ENCODE results near the gene GUK1.
A peak's percentile ranks its signal among the peaks of the same experiment; 100 is the strongest.
"Not testable (repeated sequence)": the region's sequence is repeated elsewhere in the genome, so short reads cannot be mapped to it uniquely, and the experiment has no call there.

Gene GUK1

DNA sequence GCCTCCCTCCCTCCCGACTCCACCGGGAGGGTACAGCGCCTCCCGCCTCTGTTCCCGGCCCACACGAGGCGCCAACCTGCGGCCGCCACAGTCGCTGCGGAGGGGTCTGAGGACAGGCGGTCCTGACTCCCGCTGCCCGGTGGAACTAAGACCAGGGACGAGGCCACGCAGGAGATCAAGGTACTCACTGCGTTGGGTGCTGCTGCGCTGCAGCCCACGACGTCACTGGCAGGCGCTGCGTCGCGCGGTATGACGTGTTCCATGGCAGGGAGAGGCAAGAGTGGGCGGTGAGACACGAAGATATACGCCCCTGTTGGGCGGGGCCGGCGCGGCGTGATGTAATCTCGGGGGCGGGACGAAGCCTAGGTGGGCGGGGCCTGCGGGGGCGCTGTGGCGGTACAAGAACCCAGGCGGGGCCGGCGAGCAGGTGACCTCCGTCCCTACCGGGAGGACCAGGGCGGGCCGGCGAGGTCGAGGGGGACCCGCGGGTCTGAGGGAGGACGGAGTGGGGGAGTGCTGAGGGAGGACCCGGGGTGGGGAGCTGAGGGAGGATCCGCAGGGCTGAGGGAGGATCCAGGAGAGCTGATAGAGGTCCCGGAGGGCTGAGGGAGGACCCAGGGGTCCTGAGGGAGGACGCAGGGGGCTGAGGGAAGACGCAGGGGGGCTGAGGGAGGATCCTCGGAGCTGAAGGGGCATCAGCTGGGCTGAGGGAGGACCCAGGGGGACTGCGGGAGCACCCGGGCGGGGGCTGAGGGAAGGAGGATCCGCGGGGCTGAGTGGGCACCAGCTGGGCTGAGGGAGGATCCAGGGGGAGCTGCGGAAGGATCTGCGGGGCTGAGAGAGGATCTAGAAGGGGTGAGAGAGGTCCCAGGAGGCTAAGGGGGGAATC, 30.8 kb upstream of the GUK1 start, which contains the start of gene MRPL55:
Gene MRPL55, minus strand, starts transcription at position 227 of the 889 bp plus-strand sequence. CDS start 1,039 bp downstream, outside the sequence.
- H2AFZ ChIP-seq (ENCODE audit: low read depth, low read length) = peak within 1 kb of the TSS; percentile 94
- H3K79me2 ChIP-seq (ENCODE audit: insufficient read depth, low read length) = peaks cover 30% of the 10 kb centered on the region
- peak within 1 kb of the TSS; percentile 75 for H3K27ac ChIP-seq (ENCODE audit: low read length)
- H3K9ac ChIP-seq (ENCODE audit: low read depth, low read length) = peak within 1 kb of the TSS; percentile 75
- peaks cover 30% of the 10 kb centered on the region for H3K36me3 ChIP-seq (ENCODE audit: insufficient read depth, low read length)
- H3K27me3 ChIP-seq (ENCODE audit: insufficient read depth, low read length, poor library complexity) = no peaks in the 10 kb centered on the region
- peak; percentile 97 for DNase-seq
- H4K20me1 ChIP-seq (ENCODE audit: insufficient read depth, low read length) = peaks cover 4% of the 10 kb centered on the region; the same call in 1 of the 2 replicates
- peak within 1 kb of the TSS; percentile 30 to 84 for H3K4me3 ChIP-seq (ENCODE audit: low read depth in 1 of 2, low read length in 2 of 2)
- peaks cover 39% of the 10 kb centered on the region for H3K4me1 ChIP-seq (ENCODE audit: insufficient read depth, low read length)
- TF ChIP-seq, protein P1, sequence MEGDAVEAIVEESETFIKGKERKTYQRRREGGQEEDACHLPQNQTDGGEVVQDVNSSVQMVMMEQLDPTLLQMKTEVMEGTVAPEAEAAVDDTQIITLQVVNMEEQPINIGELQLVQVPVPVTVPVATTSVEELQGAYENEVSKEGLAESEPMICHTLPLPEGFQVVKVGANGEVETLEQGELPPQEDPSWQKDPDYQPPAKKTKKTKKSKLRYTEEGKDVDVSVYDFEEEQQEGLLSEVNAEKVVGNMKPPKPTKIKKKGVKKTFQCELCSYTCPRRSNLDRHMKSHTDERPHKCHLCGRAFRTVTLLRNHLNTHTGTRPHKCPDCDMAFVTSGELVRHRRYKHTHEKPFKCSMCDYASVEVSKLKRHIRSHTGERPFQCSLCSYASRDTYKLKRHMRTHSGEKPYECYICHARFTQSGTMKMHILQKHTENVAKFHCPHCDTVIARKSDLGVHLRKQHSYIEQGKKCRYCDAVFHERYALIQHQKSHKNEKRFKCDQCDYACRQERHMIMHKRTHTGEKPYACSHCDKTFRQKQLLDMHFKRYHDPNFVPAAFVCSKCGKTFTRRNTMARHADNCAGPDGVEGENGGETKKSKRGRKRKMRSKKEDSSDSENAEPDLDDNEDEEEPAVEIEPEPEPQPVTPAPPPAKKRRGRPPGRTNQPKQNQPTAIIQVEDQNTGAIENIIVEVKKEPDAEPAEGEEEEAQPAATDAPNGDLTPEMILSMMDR (IDR thresholded peaks at IDR 0.05; ENCODE audit: borderline replicate concordance, extremely low read depth, low read length, poor library complexity, severe bottlenecking) = no peak
- no peak for TF ChIP-seq EZH2 (IDR thresholded peaks at IDR 0.05; ENCODE audit: borderline replicate concordance, low read depth, low read length, severe bottlenecking)
- peak within 1 kb of the TSS; percentile 91 for H3K4me2 ChIP-seq (ENCODE audit: insufficient read depth, low read length)
- ATAC-seq (ENCODE audit: insufficient read depth, low read depth) = peak; percentile 88
- H3K9me3 ChIP-seq (ENCODE audit: insufficient read depth, low read length, severe bottlenecking) = no peaks in the 10 kb centered on the region

- peak overlapping the region; percentile 75 for H3K9ac ChIP-seq (ENCODE audit: low read depth, low read length)
- peak overlapping the region; percentile 30 to 84; a peak in 3 of 4 replicates for H3K4me3 ChIP-seq (ENCODE audit: low read depth in 1 of 2, low read length in 2 of 2)
- peaks cover 32% of the 10 kb centered on the region for H3K4me1 ChIP-seq (ENCODE audit: insufficient read depth, low read length)
- peaks cover 24% of the 10 kb centered on the region for H3K79me2 ChIP-seq (ENCODE audit: insufficient read depth, low read length)
- H2AFZ ChIP-seq (ENCODE audit: low read depth, low read length) = peak overlapping the region; percentile 94
- peak overlapping the region; percentile 75 for H3K27ac ChIP-seq (ENCODE audit: low read length)
- peak overlapping the region; percentile 91 for H3K4me2 ChIP-seq (ENCODE audit: insufficient read depth, low read length)
- peaks cover 30% of the 10 kb centered on the region for H3K36me3 ChIP-seq (ENCODE audit: insufficient read depth, low read length)
- ATAC-seq (ENCODE audit: insufficient read depth, low read depth) = no peak; the same call in 2 of the 3 replicates
- no peaks in the 10 kb centered on the region for H3K27me3 ChIP-seq (ENCODE audit: insufficient read depth, low read length, poor library complexity)
- no peaks in the 10 kb centered on the region for H3K9me3 ChIP-seq (ENCODE audit: insufficient read depth, low read length, severe bottlenecking)
- peaks cover 4% of the 10 kb centered on the region; the same call in 1 of the 2 replicates for H4K20me1 ChIP-seq (ENCODE audit: insufficient read depth, low read length)
- no peak for DNase-seq
- TF ChIP-seq EZH2 (IDR thresholded peaks at IDR 0.05; ENCODE audit: borderline replicate concordance, low read depth, low read length, severe bottlenecking) = no peak
- TF ChIP-seq, protein P1 (IDR thresholded peaks at IDR 0.05; ENCODE audit: borderline replicate concordance, extremely low read depth, low read length, poor library complexity, severe bottlenecking) = no peak
These were observed 30.1 kb upstream of the GUK1 start for GRCh38 chr1:228109962-228110488.

DNA sequence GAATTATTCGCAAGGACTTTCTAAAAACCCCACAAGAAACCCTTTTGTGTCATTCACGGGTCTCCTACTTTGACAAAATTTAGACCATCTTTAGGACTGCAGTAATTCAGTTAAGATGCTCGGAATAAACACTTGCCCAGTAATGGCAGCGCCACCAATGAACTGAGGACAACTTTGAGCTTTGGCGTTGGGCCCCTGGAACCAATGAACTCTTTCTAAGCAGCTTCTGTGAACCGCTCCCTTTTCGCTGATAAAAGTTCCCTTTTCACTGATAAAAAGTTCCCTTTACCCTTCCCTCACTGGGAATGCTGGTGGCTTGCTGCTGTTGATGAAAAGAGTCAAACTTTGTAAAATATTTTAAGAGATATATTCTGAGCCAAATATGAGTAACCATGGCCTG, 29.5 kb upstream of the GUK1 start:
- ATAC-seq (ENCODE audit: insufficient read depth, low read depth) = no peak
- peaks cover 4% of the 10 kb centered on the region; the same call in 1 of the 2 replicates for H4K20me1 ChIP-seq (ENCODE audit: insufficient read depth, low read length)
- no peak overlapping the region; the same call in 1 of the 2 replicates for H3K9ac ChIP-seq (ENCODE audit: low read depth, low read length)
- H3K36me3 ChIP-seq (ENCODE audit: insufficient read depth, low read length) = peaks cover 24% of the 10 kb centered on the region
- H3K4me3 ChIP-seq (ENCODE audit: low read depth in 1 of 2, low read length in 2 of 2) = no peak overlapping the region
- H3K27me3 ChIP-seq (ENCODE audit: insufficient read depth, low read length, poor library complexity) = no peaks in the 10 kb centered on the region
- no peak for DNase-seq
- H2AFZ ChIP-seq (ENCODE audit: low read depth, low read length) = no peak overlapping the region
- no peaks in the 10 kb centered on the region for H3K9me3 ChIP-seq (ENCODE audit: insufficient read depth, low read length, severe bottlenecking)
- H3K4me2 ChIP-seq (ENCODE audit: insufficient read depth, low read length) = peak overlapping the region; percentile 91
- TF ChIP-seq, protein P1 (IDR thresholded peaks at IDR 0.05; ENCODE audit: borderline replicate concordance, extremely low read depth, low read length, poor library complexity, severe bottlenecking) = no peak
- no peak for TF ChIP-seq EZH2 (IDR thresholded peaks at IDR 0.05; ENCODE audit: borderline replicate concordance, low read depth, low read length, severe bottlenecking)
- peaks cover 27% of the 10 kb centered on the region for H3K4me1 ChIP-seq (ENCODE audit: insufficient read depth, low read length)
- peaks cover 23% of the 10 kb centered on the region for H3K79me2 ChIP-seq (ENCODE audit: insufficient read depth, low read length)
- no peak overlapping the region for H3K27ac ChIP-seq (ENCODE audit: low read length)

DNA sequence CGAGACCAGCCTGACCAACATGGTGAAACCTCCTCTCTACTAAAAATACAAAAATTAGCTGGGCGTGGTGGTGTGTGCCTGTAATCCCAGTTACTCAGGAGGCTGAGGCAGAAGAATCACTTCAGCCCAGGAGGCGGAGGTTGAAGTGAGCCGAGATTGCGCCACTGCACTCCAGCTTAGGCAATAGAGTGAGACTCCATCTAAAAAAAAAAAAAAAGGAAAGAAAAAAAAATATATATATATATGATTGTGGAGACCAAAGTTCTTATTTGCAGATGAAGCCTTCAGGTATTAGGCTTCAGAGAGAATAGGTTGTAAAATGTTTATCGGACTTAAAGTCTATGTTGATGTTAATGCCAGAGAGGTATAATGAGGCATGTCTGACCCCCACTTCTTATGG, 28.8 kb upstream of the GUK1 start:
- not testable (repeated sequence) for H4K20me1 ChIP-seq (ENCODE audit: insufficient read depth, low read length); H3K27me3 ChIP-seq (ENCODE audit: insufficient read depth, low read length, poor library complexity); H3K27ac ChIP-seq (ENCODE audit: low read length); H3K4me3 ChIP-seq (ENCODE audit: low read depth in 1 of 2, low read length in 2 of 2); DNase-seq; H3K9me3 ChIP-seq (ENCODE audit: insufficient read depth, low read length, severe bottlenecking); H3K9ac ChIP-seq (ENCODE audit: low read depth, low read length); H3K4me2 ChIP-seq (ENCODE audit: insufficient read depth, low read length); ATAC-seq (ENCODE audit: insufficient read depth, low read depth); H2AFZ ChIP-seq (ENCODE audit: low read depth, low read length)
- peaks cover 23% of the 10 kb centered on the region for H3K79me2 ChIP-seq (ENCODE audit: insufficient read depth, low read length)
- peaks cover 26% of the 10 kb centered on the region for H3K4me1 ChIP-seq (ENCODE audit: insufficient read depth, low read length)
- peaks cover 17% of the 10 kb centered on the region for H3K36me3 ChIP-seq (ENCODE audit: insufficient read depth, low read length)
